Measurements from ENCODE around the gene ATP11A. TPM values are rescaled to one million over a fixed set of nuclear protein-coding genes. Genes with fewer than 3 reads are reported as not detected.

Gene ATP11A
- total RNA-seq, 1 experiment from 2014 or later = 41.2 TPM

GRCh38 chr13:112885242-112885781 is 195.5 kb downstream of the ATP11A start:
- ChIA-PET CTCF (no interaction called here), POLR2A (interaction anchor here (0.8 kb wide), 1 partner anchor 11 kb away, joined by 3 read pairs; no protein-coding TSS in a partner anchor)
- no peak for DNase-seq (ENCODE audit: unreplicated experiment)
- no peaks in the 10 kb centered on the region for H3K4me1 Mint-ChIP-seq (ENCODE audit: insufficient read depth, unreplicated experiment)
- H3K36me3 Mint-ChIP-seq (ENCODE audit: insufficient read depth, unreplicated experiment) = peaks cover 3% of the 10 kb centered on the region
- intact Hi-C loops (cut with micrococcal nuclease) = no loop called here
- no peaks in the 10 kb centered on the region for H3K27me3 Mint-ChIP-seq (ENCODE audit: insufficient read depth, unreplicated experiment)
- no peak overlapping the region for H3K27ac Mint-ChIP-seq (ENCODE audit: low read depth, unreplicated experiment)
- no TSS peak for BruUV-seq (replicated peaks)
- no peak for TF ChIP-seq CTCF (IDR thresholded peaks at IDR 0.05; ENCODE audit: unreplicated experiment)
- no peaks in the 10 kb centered on the region for H3K9me3 Mint-ChIP-seq (ENCODE audit: unreplicated experiment)
- H3K4me3 Mint-ChIP-seq (ENCODE audit: unreplicated experiment) = no peak overlapping the region

- no peak overlapping the region for H3K27ac Mint-ChIP-seq (ENCODE audit: low read depth, unreplicated experiment)
- intact Hi-C loops (cut with micrococcal nuclease) = no loop called here
- no peaks in the 10 kb centered on the region for H3K27me3 Mint-ChIP-seq (ENCODE audit: insufficient read depth, unreplicated experiment)
- no TSS peak for BruUV-seq (replicated peaks)
- H3K36me3 Mint-ChIP-seq (ENCODE audit: insufficient read depth, unreplicated experiment) = no peaks in the 10 kb centered on the region
- H3K4me1 Mint-ChIP-seq (ENCODE audit: insufficient read depth, unreplicated experiment) = no peaks in the 10 kb centered on the region
- no peak for DNase-seq (ENCODE audit: unreplicated experiment)
- no peak overlapping the region for H3K4me3 Mint-ChIP-seq (ENCODE audit: unreplicated experiment)
- no peaks in the 10 kb centered on the region for H3K9me3 Mint-ChIP-seq (ENCODE audit: unreplicated experiment)
- CTCF ChIA-PET = interaction anchor here (0.6 to 1.5 kb wide), 4 partner anchors 11 to 264 kb away, joined by 3 to 5 read pairs (median 4); no protein-coding TSS in a partner anchor
- TF ChIP-seq CTCF (IDR thresholded peaks at IDR 0.05; ENCODE audit: unreplicated experiment) = no peak
- POLR2A ChIA-PET = interaction anchor here (0.8 kb wide), 1 partner anchor 11 kb away, joined by 3 read pairs; no protein-coding TSS in a partner anchor
These were observed 196.0 kb downstream of the ATP11A start for GRCh38 chr13:112885782-112886268.

DNA sequence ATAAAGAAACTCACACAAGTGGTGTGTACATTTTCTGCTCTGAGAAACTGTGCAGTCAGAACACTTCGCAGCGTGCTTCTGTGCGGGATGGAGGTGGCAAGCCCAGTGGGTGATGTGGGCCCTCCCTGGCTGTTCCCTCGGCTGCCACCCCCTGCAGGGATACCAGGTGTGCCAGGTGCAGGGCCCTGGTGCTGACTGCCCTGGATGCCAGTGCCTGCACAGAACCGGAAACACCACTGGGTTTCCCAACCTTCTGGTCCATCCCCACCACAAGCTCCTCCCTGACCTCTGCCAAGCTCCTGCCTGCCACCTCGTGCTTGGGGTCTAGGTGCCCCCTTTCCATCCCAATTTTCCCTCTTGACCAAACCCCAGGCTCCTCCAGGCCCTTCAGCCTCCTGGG is 197.3 kb downstream of the ATP11A start:
- POLR2A ChIA-PET = interaction anchor here (1.0 kb wide), 1 partner anchor 12 kb away, joined by 3 read pairs; no protein-coding TSS in a partner anchor
- CTCF ChIA-PET = interaction anchor here (1.0 to 1.5 kb wide), 2 partner anchors 12 to 13 kb away, joined by 3 to 5 read pairs; no protein-coding TSS in a partner anchor
- Mint-ChIP-seq H3K4me3 (ENCODE audit: unreplicated experiment) (no peak overlapping the region), H3K27me3 (ENCODE audit: insufficient read depth, unreplicated experiment) (no peaks in the 10 kb centered on the region), H3K9me3 (ENCODE audit: unreplicated experiment) (no peaks in the 10 kb centered on the region), H3K4me1 (ENCODE audit: insufficient read depth, unreplicated experiment) (no peaks in the 10 kb centered on the region), H3K36me3 (ENCODE audit: insufficient read depth, unreplicated experiment) (no peaks in the 10 kb centered on the region), H3K27ac (ENCODE audit: low read depth, unreplicated experiment) (no peak overlapping the region)
- TF ChIP-seq CTCF (IDR thresholded peaks at IDR 0.05; ENCODE audit: unreplicated experiment) = no peak
- no peak for DNase-seq (ENCODE audit: unreplicated experiment)
- no TSS peak for BruUV-seq (replicated peaks)
- intact Hi-C loops (cut with micrococcal nuclease) = no loop called here

GRCh38 chr13:112887557-112887991 is 197.7 kb downstream of the ATP11A start:
- Mint-ChIP-seq H3K27me3 (ENCODE audit: insufficient read depth, unreplicated experiment) (no peaks in the 10 kb centered on the region), H3K9me3 (ENCODE audit: unreplicated experiment) (no peaks in the 10 kb centered on the region), H3K27ac (ENCODE audit: low read depth, unreplicated experiment) (no peak overlapping the region), H3K36me3 (ENCODE audit: insufficient read depth, unreplicated experiment) (no peaks in the 10 kb centered on the region), H3K4me3 (ENCODE audit: unreplicated experiment) (no peak overlapping the region), H3K4me1 (ENCODE audit: insufficient read depth, unreplicated experiment) (no peaks in the 10 kb centered on the region)
- POLR2A ChIA-PET = no interaction called here
- intact Hi-C loops (cut with micrococcal nuclease) = no loop called here
- CTCF ChIA-PET = interaction anchor here (1.5 kb wide), 1 partner anchor 14 kb away, joined by 5 read pairs; no protein-coding TSS in a partner anchor
- DNase-seq (ENCODE audit: unreplicated experiment) = no peak
- BruUV-seq (replicated peaks) = no TSS peak
- TF ChIP-seq CTCF (IDR thresholded peaks at IDR 0.05; ENCODE audit: unreplicated experiment) = no peak

Measured in MCF 10A (cell line).